ENCODE measurements around the gene RPE65.
"Not testable (repeated sequence)": the region's sequence is repeated elsewhere in the genome, so short reads cannot be mapped to it uniquely, and the experiment has no call there.

RPE65 gene

GRCh38 chr1:68448365-68448764, 1.4 kb downstream of the RPE65 start:
- DNase-seq = no peak

GRCh38 chr1:68445709-68446108, 4.0 kb downstream of the RPE65 start:
- no peak for DNase-seq

DNA sequence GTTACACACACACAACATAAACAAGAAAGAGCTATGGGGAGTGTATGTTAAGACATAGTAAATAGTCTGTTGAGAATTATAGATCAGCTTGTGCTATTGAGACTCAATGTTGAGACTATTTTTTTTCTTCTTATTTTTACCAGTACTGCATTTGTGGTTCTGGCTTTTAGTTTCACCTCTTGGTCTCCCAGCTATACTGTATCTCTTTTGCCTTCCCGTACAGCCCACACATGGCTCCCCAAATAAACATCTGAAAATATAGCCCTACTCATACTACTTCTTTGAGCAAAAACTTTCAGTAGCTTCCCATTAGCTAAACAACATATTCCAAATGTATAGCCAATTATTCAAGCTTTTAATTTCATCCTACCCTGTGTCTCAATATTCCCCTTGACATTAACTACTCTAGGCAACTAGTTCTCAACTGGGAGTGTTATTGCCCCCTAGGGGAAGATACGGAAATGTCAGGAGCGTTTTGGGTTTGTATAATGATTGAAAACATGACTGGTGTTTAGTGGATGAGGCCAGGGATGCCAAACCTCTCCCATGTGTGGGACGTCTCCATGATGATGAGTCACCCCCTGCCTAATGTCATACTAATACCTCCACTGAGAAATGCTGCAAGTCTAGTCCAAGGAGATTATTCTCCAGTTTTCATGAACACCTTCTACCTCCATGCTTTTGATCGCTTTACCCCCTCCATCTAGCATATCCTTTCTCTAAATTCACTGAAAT, 6.8 kb downstream of the RPE65 start:
- DNase-seq = peak; percentile 2

DNA sequence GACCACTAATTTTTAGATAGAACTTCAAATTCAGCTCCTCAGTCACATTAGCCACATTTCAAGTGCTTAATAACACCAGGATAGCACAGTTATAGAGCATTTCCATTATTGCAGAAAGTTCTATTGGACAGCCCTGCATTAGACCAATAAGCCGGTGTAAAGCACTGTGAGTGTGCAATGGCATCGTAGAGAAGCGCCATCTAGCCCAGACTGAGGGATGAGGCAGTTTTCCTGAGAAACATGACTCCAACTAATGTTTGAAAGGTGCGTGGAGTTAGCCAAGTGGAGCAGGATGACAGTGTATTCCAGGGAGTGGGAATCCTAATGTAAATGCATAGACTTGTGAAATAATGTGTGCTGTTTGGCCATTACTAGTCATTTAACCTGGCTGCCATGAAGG, 7.7 kb downstream of the RPE65 start:
- DNase-seq = no peak

- no peak for DNase-seq
Observed at GRCh38 chr1:68438310-68438709, 11.4 kb downstream of the RPE65 start.

GRCh38 chr1:68433395-68433794, 16.4 kb downstream of the RPE65 start:
- DNase-seq = no peak

DNA sequence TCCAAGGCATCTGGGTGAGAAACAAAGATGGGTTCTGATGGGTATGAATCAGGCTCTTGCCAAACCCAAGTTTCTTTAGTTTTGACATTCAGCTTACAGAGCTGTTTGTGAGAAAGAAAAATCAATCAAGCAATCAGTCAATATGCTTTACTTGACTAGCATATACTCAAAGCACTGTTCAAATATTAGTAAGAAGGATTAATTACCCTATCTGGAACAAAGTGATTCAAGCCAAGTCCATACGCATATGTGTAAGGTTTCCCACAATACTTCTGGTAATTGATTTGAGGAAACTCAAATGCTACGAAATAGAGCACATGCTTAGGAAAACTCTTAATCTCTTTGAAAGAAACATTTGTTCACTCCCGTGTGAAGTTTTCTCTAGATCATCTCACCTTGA, 18.7 kb downstream of the RPE65 start:
- no peak for DNase-seq

- DNase-seq = no peak
Observed at GRCh38 chr1:68429233-68429808, 20.4 kb downstream of the RPE65 start.

GRCh38 chr1:68426594-68426993, 23.2 kb downstream of the RPE65 start:
- no peak for DNase-seq

DNA sequence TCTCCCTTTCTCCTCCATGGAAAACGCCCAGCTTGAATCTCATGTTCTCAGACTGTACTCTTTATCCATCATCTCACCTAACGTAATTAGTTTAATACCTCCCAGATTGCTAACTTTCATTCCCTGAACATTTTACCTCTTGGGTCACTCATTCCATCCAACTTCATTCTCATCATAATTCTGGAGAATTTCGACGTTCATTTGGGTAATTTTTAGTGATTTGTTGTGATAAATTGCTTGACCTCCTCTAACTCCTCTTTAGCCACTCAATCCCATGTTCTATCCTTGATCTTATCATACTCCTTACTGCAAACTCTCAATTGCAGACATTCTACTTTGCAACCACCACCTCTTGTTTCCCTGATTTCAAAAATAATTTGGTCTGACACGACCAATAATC, 28.4 kb downstream of the RPE65 start:
- DNase-seq = no peak

DNA sequence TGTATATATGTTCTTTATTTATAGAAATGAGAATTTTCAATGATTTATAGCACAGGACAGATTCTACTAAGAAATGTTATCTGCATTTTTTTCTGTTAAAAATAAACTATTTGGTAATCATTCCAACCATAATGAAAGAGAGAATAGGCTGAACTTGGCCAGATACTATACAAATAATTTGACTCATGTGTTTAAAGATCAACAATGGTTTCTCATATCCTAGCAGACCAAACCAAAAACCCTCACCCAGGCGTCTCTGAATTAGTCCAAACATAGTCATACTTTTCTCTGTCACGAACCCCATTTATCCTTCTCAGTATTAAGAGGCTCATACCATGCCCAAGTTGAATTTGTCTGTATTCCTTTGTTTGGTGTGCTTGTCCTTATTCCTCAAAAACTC, 40.3 kb downstream of the RPE65 start:
- DNase-seq = no peak

GRCh38 chr1:68401506-68401905, 48.2 kb downstream of the RPE65 start:
- DNase-seq = no peak

GRCh38 chr1:68395575-68395974, 54.2 kb downstream of the RPE65 start:
- DNase-seq = not testable (repeated sequence)

GRCh38 chr1:68392474-68392873, 57.3 kb downstream of the RPE65 start:
- DNase-seq = not testable (repeated sequence)

DNA sequence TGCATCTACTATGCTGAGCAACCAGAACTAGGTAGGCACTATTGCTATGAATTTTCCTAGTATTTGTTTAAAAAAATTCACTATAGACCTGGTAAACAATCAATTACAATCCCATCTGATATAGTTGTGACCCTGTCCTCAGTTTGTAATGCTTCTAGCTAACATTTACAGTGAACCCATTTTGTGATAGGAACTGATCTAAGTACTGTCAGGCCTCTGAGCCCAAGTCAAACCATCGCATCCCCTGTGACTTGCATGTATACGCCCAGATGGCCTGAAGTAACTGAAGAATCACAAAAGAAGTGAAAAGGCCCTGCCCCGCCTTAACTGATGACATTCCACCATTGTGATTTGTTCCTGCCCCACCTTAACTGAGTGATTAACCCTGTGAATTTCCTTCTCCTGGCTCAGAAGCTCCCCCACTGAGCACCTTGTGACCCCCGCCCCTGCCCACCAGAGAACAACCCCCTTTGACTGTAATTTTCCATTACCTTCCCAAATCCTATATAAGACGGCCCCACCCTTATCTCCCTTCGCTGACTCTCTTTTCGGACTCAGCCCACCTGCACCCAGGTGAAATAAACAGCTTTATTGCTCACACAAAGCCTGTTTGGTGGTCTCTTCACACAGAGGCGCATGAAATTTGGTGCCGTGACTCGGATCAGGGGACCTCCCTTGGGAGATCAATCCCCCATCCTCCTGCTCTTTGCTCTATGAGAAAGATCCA, 63.8 kb downstream of the RPE65 start:
- not testable (repeated sequence) for DNase-seq

DNA sequence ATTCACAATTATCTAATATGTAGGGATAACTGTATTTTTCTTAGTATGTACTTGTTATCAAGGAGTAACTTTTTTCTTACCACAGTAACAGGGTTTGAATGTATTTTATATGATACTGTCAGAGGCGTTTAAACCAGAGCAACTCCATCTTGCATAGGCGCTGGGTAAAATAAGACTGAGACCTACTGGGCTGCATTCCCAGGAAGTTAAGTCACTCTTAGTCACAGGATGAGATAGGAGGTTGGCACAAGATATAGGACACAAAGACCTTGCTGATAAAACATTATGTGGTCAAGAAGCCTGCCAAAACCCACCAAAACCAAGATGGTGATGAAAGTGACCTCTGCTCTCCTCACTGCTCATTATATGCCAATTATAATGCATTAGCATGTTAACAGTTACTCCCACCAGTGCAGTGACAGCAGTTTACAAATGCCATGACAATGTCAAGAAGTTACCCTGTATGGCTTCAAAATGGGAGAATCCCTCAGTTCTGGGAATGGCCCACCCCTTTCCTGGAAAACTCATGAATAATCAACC, 64.8 kb downstream of the RPE65 start:
- no peak for DNase-seq

DNA sequence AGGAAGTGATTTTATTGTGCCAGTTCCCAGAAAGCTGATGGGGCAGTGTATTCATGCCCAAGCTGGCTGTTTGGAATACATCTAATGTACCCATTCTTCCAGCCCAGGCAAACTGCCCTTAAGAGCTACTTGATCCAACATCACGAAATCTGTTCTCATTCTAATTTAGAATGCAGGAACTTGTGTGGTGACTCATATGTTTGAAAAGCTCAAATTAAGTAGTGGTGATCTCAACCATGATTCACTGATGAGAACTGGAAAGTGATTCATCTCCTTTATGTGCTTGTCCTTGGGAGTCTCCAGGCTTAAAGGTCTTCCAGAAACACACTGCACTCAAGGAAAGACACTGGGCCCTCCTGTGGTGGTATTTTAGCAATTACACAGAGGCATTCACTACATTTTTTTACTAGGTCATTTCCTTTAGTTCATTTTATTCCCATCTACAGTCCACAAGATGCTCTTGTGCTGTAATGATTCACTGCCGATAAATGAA, 65.4 kb downstream of the RPE65 start:
- no peak for DNase-seq

DNA sequence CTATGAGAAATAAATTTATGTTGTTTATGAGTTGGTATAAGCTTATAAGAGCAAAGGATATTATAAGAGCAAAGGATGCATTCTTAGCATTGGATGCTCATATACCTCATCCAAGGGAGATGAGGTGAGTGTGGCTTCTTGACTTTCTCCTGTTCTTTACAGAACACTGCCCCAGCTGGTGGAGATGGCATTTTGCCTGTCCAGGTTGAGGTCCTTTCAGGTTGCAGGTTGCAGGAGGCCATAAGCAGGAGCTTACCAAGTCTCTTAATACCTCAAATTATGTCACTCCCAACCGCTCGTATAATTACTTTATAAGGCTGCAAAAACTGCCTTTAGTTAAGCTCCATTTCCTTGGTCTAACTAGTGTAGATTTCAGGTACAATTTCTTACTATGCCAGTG, 66.7 kb downstream of the RPE65 start:
- no peak for DNase-seq

DNA sequence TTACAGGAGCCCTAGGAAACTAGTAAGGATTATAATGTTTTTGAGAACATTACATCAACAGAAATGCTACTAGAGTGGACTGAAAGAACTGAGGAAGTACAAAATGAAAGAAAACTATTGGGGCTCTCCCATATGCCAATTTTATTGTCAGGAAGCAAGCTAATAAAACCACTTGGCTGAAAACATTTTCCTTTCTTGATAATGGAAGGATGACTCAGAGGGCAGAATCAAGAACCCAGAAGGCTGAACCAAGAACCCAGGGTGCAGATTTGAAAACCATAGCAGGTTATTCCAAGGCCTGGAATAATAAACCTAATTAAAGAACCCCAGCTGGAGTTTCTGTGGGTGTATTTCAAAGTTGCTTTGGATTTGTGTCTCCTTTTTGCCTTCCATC, 70.7 kb downstream of the RPE65 start:
- DNase-seq = no peak
